SU-DHL-6 (cell line): ENCODE results near the gene INAVA.

Experiments
- H2AFZ ChIP-seq: fragments of 200-600 bp; sonication (generic); 2 replicates; pipeline ENCODE4 v1.6.1; 2014; ENCODE audit warnings: low read depth, mild to moderate bottlenecking, moderate library complexity, mixed read lengths, antibody characterized with exemption, low read length; ENCODE audit not compliant: severe bottlenecking
- H3F3A ChIP-seq: fragments of 200-600 bp; shearing (Covaris generic); 2 replicates; pipeline ENCODE4 v1.6.0; 2016; ENCODE audit warnings: antibody characterized with exemption, mild to moderate bottlenecking; ENCODE audit not compliant: insufficient read depth
- H3K27ac ChIP-seq: fragments of 200-600 bp; sonication (generic); 2 replicates; pipeline ENCODE4 v1.5.1; 2016; ENCODE audit warnings: low read depth, mild to moderate bottlenecking, low read length, moderate library complexity, mixed read lengths
- H3K27me3 ChIP-seq: fragments of 200-600 bp; sonication (generic), shearing (Covaris generic); 2 replicates; pipeline ENCODE4 v1.6.0; 2014; ENCODE audit warnings: mild to moderate bottlenecking, low read length
- H3K36me3 ChIP-seq: fragments of 200-600 bp; sonication (generic); 2 replicates; pipeline ENCODE4 v1.6.1; 2014; ENCODE audit warnings: mild to moderate bottlenecking, low read length, mixed read lengths
- H3K4me2 ChIP-seq: fragments of 300-600, 200-600 bp; shearing (Covaris generic), sonication (generic); 2 replicates; pipeline ENCODE4 v1.6.0; 2014; ENCODE audit warnings: low read length, low read depth, mild to moderate bottlenecking; ENCODE audit not compliant: poor library complexity, severe bottlenecking
- H3K4me3 ChIP-seq: fragments of 200-600 bp; sonication (generic); 2 replicates; pipeline ENCODE4 v1.5.1; 2014; ENCODE audit warnings: antibody characterized with exemption, low read length, mild to moderate bottlenecking, mixed read lengths; ENCODE audit not compliant: insufficient read depth, poor library complexity, severe bottlenecking
- H3K79me2 ChIP-seq: fragments of 200-600 bp; sonication (generic); 2 replicates; pipeline ENCODE4 v1.6.1; 2014; ENCODE audit warnings: mild to moderate bottlenecking, low read length, moderate library complexity; ENCODE audit not compliant: insufficient read depth
- H3K9ac ChIP-seq: fragments of 200-600 bp; sonication (generic); 2 replicates; pipeline ENCODE4 v1.7.0; 2014; ENCODE audit warnings: mild to moderate bottlenecking, low read length
- H3K9me2 ChIP-seq: fragments of 200-600 bp; sonication (generic); replicated peaks from 2 replicates; pipeline ENCODE4 v1.6.1; 2014; ENCODE audit warnings: low read length; ENCODE audit not compliant: insufficient read depth
- H3K9me3 ChIP-seq: fragments of 200-600 bp; sonication (generic); 2 replicates; pipeline ENCODE4 v1.6.1; 2014; ENCODE audit warnings: low read length, mixed read lengths; ENCODE audit not compliant: insufficient read depth
- H4K20me1 ChIP-seq: fragments of 200-600 bp; sonication (generic); 2 replicates; pipeline ENCODE4 v1.6.1; 2014; ENCODE audit warnings: low read depth, mild to moderate bottlenecking, antibody characterized with exemption, low read length, moderate library complexity, mixed read lengths
- EZH2phosphoT487 ChIP-seq: fragments of 200-600 bp; sonication (generic), shearing (Covaris generic); conservative IDR thresholded peaks from 2 replicates; pipeline ENCODE4 v1.6.1; 2018; ENCODE audit warnings: mild to moderate bottlenecking, antibody characterized with exemption, low read length, moderate library complexity, mixed read lengths
- TF ChIP-seq, protein P1 (sequence below): fragments of 200-600 bp; sonication (generic); IDR thresholded peaks from one replicate; pipeline ENCODE4 v1.5.1; 2017; ENCODE audit warnings: antibody characterized with exemption, mild to moderate bottlenecking, low read length, moderate library complexity; ENCODE audit not compliant: insufficient read depth, poor library complexity, severe bottlenecking

The INAVA gene

GRCh38 chr1:200857804-200858203 lies 36.9 kb upstream of the INAVA start:
- H3K27me3 ChIP-seq: no peaks in the 10 kb centered on the region
- H3F3A ChIP-seq: 0 out of 2 replicates have a peak, but pooled peaks cover 3% of the 10 kb centered on the region
- TF ChIP-seq, protein P1, sequence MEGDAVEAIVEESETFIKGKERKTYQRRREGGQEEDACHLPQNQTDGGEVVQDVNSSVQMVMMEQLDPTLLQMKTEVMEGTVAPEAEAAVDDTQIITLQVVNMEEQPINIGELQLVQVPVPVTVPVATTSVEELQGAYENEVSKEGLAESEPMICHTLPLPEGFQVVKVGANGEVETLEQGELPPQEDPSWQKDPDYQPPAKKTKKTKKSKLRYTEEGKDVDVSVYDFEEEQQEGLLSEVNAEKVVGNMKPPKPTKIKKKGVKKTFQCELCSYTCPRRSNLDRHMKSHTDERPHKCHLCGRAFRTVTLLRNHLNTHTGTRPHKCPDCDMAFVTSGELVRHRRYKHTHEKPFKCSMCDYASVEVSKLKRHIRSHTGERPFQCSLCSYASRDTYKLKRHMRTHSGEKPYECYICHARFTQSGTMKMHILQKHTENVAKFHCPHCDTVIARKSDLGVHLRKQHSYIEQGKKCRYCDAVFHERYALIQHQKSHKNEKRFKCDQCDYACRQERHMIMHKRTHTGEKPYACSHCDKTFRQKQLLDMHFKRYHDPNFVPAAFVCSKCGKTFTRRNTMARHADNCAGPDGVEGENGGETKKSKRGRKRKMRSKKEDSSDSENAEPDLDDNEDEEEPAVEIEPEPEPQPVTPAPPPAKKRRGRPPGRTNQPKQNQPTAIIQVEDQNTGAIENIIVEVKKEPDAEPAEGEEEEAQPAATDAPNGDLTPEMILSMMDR: no peak
- TF ChIP-seq EZH2phosphoT487: no peak
- H3K79me2 ChIP-seq: no peaks in the 10 kb centered on the region
- peaks cover 14% of the 10 kb centered on the region; the same call in 1 of the 2 replicates for H3K36me3 ChIP-seq
- H3K27ac ChIP-seq: no peak overlapping the region
- H3K4me2 ChIP-seq: no peak overlapping the region
- H3K9ac ChIP-seq: no peak overlapping the region
- no peaks in the 10 kb centered on the region for H3K9me2 ChIP-seq
- H4K20me1 ChIP-seq: no peaks in the 10 kb centered on the region
- H3K9me3 ChIP-seq: no peaks in the 10 kb centered on the region
- H2AFZ ChIP-seq: no peak overlapping the region
- H3K4me3 ChIP-seq: no peak overlapping the region

- H3K27ac ChIP-seq: no peak overlapping the region
- no peaks in the 10 kb centered on the region for H3K79me2 ChIP-seq
- H3K4me2 ChIP-seq: no peak overlapping the region
- H2AFZ ChIP-seq: no peak overlapping the region
- H3K4me3 ChIP-seq: no peak overlapping the region
- H3K9me3 ChIP-seq: no peaks in the 10 kb centered on the region
- peaks cover 6% of the 10 kb centered on the region; the same call in 1 of the 2 replicates for H3K36me3 ChIP-seq
- TF ChIP-seq EZH2phosphoT487: no peak
- TF ChIP-seq, protein P1: no peak
- no peaks in the 10 kb centered on the region for H3K27me3 ChIP-seq
- H4K20me1 ChIP-seq: no peaks in the 10 kb centered on the region
- H3F3A ChIP-seq: no peaks in the 10 kb centered on the region
- no peak overlapping the region for H3K9ac ChIP-seq
- H3K9me2 ChIP-seq: no peaks in the 10 kb centered on the region
Measured at GRCh38 chr1:200861937-200862647, 32.6 kb upstream of the INAVA start.

- peaks cover 2% of the 10 kb centered on the region; the same call in 1 of the 2 replicates for H3K36me3 ChIP-seq
Measured at GRCh38 chr1:200862713-200863415, 31.8 kb upstream of the INAVA start.

More at GRCh38 chr1:200862713-200863415, 31.8 kb upstream of the INAVA start:
- no peak overlapping the region for H3K27ac ChIP-seq
- H3K9ac ChIP-seq: no peak overlapping the region
- no peak overlapping the region for H2AFZ ChIP-seq
- no peaks in the 10 kb centered on the region for H3K27me3 ChIP-seq
- no peak overlapping the region for H3K4me3 ChIP-seq
- H4K20me1 ChIP-seq: no peaks in the 10 kb centered on the region
- TF ChIP-seq, protein P1: no peak
- no peak for TF ChIP-seq EZH2phosphoT487
- no peak overlapping the region for H3K4me2 ChIP-seq
- H3K9me3 ChIP-seq: no peaks in the 10 kb centered on the region
- no peaks in the 10 kb centered on the region for H3K9me2 ChIP-seq
- no peaks in the 10 kb centered on the region for H3F3A ChIP-seq
- H3K79me2 ChIP-seq: no peaks in the 10 kb centered on the region
